Measurements from ENCODE around the gene LAMC1. TPM values are rescaled to one million over a fixed set of nuclear protein-coding genes. Genes with fewer than 3 reads are reported as not detected.

Gene LAMC1
- total and polyA plus RNA-seq, 10 of the 15 experiments (the other 5 are each of a cell fraction or from before 2014, with no cell fraction given) = 4.6 to 51.4 (median 25.6) TPM

DNA sequence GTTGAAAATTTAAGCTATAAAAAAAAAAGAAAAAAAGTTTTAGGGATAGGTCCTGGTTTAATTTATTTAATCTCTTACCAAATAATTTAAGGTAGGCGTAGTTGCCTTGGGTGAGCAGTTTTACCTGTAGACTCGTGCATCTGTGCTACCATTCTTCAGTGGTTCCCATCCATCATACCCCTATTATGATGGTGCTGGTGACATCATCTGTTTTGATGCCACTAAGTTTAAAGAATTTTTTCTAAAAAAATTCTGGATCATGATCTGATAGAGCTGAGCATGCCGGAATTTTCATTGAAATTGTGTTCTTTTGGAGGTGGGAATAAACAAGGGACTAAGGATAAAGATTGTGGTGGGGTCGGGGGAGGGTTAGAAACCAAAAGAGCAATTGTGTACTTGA is 15.7 kb downstream of the LAMC1 start (continued):
- no peak for TF ChIP-seq IKZF2 (IDR thresholded peaks at IDR 0.05)
- TF ChIP-seq, protein P1, sequence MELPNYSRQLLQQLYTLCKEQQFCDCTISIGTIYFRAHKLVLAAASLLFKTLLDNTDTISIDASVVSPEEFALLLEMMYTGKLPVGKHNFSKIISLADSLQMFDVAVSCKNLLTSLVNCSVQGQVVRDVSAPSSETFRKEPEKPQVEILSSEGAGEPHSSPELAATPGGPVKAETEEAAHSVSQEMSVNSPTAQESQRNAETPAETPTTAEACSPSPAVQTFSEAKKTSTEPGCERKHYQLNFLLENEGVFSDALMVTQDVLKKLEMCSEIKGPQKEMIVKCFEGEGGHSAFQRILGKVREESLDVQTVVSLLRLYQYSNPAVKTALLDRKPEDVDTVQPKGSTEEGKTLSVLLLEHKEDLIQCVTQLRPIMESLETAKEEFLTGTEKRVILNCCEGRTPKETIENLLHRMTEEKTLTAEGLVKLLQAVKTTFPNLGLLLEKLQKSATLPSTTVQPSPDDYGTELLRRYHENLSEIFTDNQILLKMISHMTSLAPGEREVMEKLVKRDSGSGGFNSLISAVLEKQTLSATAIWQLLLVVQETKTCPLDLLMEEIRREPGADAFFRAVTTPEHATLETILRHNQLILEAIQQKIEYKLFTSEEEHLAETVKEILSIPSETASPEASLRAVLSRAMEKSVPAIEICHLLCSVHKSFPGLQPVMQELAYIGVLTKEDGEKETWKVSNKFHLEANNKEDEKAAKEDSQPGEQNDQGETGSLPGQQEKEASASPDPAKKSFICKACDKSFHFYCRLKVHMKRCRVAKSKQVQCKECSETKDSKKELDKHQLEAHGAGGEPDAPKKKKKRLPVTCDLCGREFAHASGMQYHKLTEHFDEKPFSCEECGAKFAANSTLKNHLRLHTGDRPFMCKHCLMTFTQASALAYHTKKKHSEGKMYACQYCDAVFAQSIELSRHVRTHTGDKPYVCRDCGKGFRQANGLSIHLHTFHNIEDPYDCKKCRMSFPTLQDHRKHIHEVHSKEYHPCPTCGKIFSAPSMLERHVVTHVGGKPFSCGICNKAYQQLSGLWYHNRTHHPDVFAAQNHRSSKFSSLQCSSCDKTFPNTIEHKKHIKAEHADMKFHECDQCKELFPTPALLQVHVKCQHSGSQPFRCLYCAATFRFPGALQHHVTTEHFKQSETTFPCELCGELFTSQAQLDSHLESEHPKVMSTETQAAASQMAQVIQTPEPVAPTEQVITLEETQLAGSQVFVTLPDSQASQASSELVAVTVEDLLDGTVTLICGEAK (IDR thresholded peaks at IDR 0.05; ENCODE audit: borderline replicate concordance) = no peak

DNA sequence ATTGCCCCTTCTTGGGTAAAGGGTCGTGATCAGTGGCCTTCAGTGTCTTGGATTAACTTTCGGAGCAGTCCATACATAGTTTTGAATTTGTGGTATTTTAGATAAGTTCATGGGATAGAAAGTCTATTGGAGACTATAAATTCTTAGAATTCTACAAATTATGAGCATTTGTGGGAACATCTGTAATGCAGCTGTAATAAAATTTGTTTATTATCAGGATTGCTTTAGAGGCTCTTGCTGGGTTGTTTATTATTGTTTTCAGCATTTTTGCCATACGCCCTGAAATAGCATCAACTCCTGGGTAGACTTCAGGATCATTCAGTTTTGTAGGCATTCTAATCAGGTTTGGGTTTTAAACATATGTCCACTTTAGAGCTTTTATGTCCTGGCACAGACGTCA is 16.1 kb downstream of the LAMC1 start:
- ChIA-PET SMC1A (ENCODE audit: uncharacterized antibody, unreplicated experiment) (interaction anchor here (0.6 to 6.3 kb wide), 9 partner anchors 8 to 141 kb away, joined by 3 to 41 read pairs (median 4); no protein-coding TSS in a partner anchor), RAD21 (ENCODE audit: unreplicated experiment) (interaction anchor here (1.5 kb wide), 1 partner anchor 9 kb away, joined by 10 read pairs; no protein-coding TSS in a partner anchor), CTCF (interaction anchor here (0.6 to 1.4 kb wide), 4 partner anchors 8 to 189 kb away, joined by 3 to 4 read pairs (median 3); no protein-coding TSS in a partner anchor), POLR2A (no interaction called here)
- Histone ChIP-seq H3K27ac (ENCODE audit: control insufficient read depth, insufficient read depth) (no peak overlapping the region), H3K36me3 (ENCODE audit: control insufficient read depth in 2 of 2, insufficient read depth in 2 of 2, low read length in 1 of 2) (no peaks in the 10 kb centered on the region), H3K79me2 (ENCODE audit: control insufficient read depth, insufficient read depth, low read length) (peaks cover 5% of the 10 kb centered on the region), H3K4me1 (ENCODE audit: control insufficient read depth, insufficient read depth, low read length) (peaks cover 11% of the 10 kb centered on the region), H4K20me1 (ENCODE audit: control insufficient read depth, insufficient read depth) (no peaks in the 10 kb centered on the region), H3K9me3 (replicated peaks; ENCODE audit: control insufficient read depth, insufficient read depth, low read length) (no peaks in the 10 kb centered on the region), H3K27me3 (replicated peaks in 1 of 2; ENCODE audit: control insufficient read depth in 2 of 2, insufficient read depth in 2 of 2, low read length in 1 of 2) (no peaks in the 10 kb centered on the region), H3K9ac (ENCODE audit: control insufficient read depth, insufficient read depth, low read length) (no peak overlapping the region), H3K4me2 (ENCODE audit: control insufficient read depth, insufficient read depth) (no peak overlapping the region), H2AFZ (ENCODE audit: control insufficient read depth, low read depth, low read length) (no peak overlapping the region), H3K4me3 (no peak overlapping the region)
- no TSS peak for BruUV-seq (replicated peaks)
- in situ Hi-C loops (cut with MboI) (no loop called here), intact Hi-C loops (cut with micrococcal nuclease; ENCODE audit: unreplicated experiment) (no loop called here)
- 65% methylated on average over 4 of the region's 4 CpGs for WGBS (ENCODE audit: insufficient coverage, insufficient replicate concordance, low lambda C conversion rate, missing lambda C conversion rate)
- FAIRE-seq = no peak
- DNase-seq (ENCODE audit: low read depth, low spot score) = no peak
- ATAC-seq = no peak
- TF ChIP-seq, protein P2, sequence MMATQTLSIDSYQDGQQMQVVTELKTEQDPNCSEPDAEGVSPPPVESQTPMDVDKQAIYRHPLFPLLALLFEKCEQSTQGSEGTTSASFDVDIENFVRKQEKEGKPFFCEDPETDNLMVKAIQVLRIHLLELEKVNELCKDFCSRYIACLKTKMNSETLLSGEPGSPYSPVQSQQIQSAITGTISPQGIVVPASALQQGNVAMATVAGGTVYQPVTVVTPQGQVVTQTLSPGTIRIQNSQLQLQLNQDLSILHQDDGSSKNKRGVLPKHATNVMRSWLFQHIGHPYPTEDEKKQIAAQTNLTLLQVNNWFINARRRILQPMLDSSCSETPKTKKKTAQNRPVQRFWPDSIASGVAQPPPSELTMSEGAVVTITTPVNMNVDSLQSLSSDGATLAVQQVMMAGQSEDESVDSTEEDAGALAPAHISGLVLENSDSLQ (IDR thresholded peaks at IDR 0.05) = no peak
- TF ChIP-seq IKZF1 (conservative IDR thresholded peaks at IDR 0.05) (no peak), EGR1 (IDR thresholded peaks at IDR 0.05; ENCODE audit: borderline replicate concordance in 1 of 2, low read depth in 2 of 2, low read length in 2 of 2) (no peak), SP1 (IDR thresholded peaks at IDR 0.05; ENCODE audit: low read depth, low read length) (no peak), PAX5 (IDR thresholded peaks at IDR 0.05; ENCODE audit: borderline replicate concordance, low read depth, low read length) (no peak), GABPA (IDR thresholded peaks at IDR 0.05; ENCODE audit: low read depth) (no peak), ZNF207 (IDR thresholded peaks at IDR 0.05; ENCODE audit: borderline replicate concordance) (no peak), NBN (IDR thresholded peaks at IDR 0.05) (no peak)
- TF ChIP-seq, protein P3, sequence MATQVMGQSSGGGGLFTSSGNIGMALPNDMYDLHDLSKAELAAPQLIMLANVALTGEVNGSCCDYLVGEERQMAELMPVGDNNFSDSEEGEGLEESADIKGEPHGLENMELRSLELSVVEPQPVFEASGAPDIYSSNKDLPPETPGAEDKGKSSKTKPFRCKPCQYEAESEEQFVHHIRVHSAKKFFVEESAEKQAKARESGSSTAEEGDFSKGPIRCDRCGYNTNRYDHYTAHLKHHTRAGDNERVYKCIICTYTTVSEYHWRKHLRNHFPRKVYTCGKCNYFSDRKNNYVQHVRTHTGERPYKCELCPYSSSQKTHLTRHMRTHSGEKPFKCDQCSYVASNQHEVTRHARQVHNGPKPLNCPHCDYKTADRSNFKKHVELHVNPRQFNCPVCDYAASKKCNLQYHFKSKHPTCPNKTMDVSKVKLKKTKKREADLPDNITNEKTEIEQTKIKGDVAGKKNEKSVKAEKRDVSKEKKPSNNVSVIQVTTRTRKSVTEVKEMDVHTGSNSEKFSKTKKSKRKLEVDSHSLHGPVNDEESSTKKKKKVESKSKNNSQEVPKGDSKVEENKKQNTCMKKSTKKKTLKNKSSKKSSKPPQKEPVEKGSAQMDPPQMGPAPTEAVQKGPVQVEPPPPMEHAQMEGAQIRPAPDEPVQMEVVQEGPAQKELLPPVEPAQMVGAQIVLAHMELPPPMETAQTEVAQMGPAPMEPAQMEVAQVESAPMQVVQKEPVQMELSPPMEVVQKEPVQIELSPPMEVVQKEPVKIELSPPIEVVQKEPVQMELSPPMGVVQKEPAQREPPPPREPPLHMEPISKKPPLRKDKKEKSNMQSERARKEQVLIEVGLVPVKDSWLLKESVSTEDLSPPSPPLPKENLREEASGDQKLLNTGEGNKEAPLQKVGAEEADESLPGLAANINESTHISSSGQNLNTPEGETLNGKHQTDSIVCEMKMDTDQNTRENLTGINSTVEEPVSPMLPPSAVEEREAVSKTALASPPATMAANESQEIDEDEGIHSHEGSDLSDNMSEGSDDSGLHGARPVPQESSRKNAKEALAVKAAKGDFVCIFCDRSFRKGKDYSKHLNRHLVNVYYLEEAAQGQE (IDR thresholded peaks at IDR 0.05; ENCODE audit: low read depth, low read length) = no peak
- TF ChIP-seq, protein P4, sequence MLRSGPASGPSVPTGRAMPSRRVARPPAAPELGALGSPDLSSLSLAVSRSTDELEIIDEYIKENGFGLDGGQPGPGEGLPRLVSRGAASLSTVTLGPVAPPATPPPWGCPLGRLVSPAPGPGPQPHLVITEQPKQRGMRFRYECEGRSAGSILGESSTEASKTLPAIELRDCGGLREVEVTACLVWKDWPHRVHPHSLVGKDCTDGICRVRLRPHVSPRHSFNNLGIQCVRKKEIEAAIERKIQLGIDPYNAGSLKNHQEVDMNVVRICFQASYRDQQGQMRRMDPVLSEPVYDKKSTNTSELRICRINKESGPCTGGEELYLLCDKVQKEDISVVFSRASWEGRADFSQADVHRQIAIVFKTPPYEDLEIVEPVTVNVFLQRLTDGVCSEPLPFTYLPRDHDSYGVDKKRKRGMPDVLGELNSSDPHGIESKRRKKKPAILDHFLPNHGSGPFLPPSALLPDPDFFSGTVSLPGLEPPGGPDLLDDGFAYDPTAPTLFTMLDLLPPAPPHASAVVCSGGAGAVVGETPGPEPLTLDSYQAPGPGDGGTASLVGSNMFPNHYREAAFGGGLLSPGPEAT (IDR thresholded peaks at IDR 0.05; ENCODE audit: low read depth) = no peak
